Ishikawa (cell line): ENCODE data around the gene ZNF627.

Source experiments
- CEBPB ChIP-seq: IDR thresholded peaks from 2 replicates; pipeline ENCODE4 v1.6.1; 2012
- CREB1 ChIP-seq: IDR thresholded peaks from 2 replicates; pipeline ENCODE4 v1.6.1; 2012; ENCODE audit warnings: low read depth
- EGR1 ChIP-seq: IDR thresholded peaks from 2 replicates; pipeline ENCODE4 v1.6.1; 2012
- EP300 ChIP-seq: IDR thresholded peaks from 2 replicates; pipeline ENCODE4 v1.6.1; 2012; ENCODE audit warnings: borderline replicate concordance
- FOXM1 ChIP-seq: IDR thresholded peaks from 2 replicates; pipeline ENCODE4 v1.6.1; 2012; ENCODE audit warnings: low read depth, borderline replicate concordance
- MAX ChIP-seq: IDR thresholded peaks from 2 replicates; pipeline ENCODE4 v1.6.1; 2012
- NFIC ChIP-seq: IDR thresholded peaks from 2 replicates; pipeline ENCODE4 v1.6.1; 2012
- RAD21 ChIP-seq: IDR thresholded peaks from 2 replicates; pipeline ENCODE4 v1.6.1; 2012; ENCODE audit warnings: low read depth
- TAF1 ChIP-seq: IDR thresholded peaks from 2 replicates; pipeline ENCODE4 v1.6.1; 2012; ENCODE audit warnings: low read depth, mild to moderate bottlenecking
- TCF12 ChIP-seq: IDR thresholded peaks from 2 replicates; pipeline ENCODE4 v1.6.1; 2012; ENCODE audit warnings: low read depth
- TEAD4 ChIP-seq: IDR thresholded peaks from 2 replicates; pipeline ENCODE4 v1.6.1; 2012
- USF1 ChIP-seq: IDR thresholded peaks from 2 replicates; pipeline ENCODE4 v1.6.1; 2012
- YY1 ChIP-seq: IDR thresholded peaks from 2 replicates; pipeline ENCODE4 v1.6.1; 2012; ENCODE audit warnings: low read depth
- ZBTB7A ChIP-seq: IDR thresholded peaks from 2 replicates; pipeline ENCODE4 v1.6.1; 2012; ENCODE audit warnings: low read depth
- TF ChIP-seq, protein P1 (sequence below): IDR thresholded peaks from 2 replicates; pipeline ENCODE4 v1.6.1; 2012; ENCODE audit warnings: low read depth, mild to moderate bottlenecking

ZNF627 gene

DNA sequence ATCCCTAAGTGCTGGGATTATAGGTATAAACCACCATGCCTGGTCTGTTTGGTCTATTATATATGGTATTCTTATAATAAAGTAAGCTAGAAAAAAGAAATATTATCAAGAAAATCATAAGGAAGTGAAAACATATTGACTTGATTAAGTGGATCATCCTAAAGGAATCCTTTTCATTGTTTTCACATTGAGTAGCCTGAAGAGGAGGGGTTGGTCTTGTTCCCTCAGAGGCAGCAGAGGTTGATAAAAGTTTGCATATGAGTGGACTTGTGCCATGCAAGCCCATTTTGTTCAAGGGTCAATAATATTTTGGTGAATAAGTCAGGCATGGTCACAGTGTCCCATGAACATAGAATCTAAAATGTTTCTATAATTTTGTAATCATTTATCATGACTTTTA lies 52.7 kb downstream of the ZNF627 start:
- TF ChIP-seq RAD21 (no peak), YY1 (no peak), TAF1 (no peak), EGR1 (no peak), EP300 (no peak), USF1 (no peak), NFIC (no peak), MAX (no peak), FOXM1 (no peak), CREB1 (no peak), ZBTB7A (no peak), TEAD4 (no peak), CEBPB (no peak), TCF12 (no peak)
- TF ChIP-seq, protein P1, sequence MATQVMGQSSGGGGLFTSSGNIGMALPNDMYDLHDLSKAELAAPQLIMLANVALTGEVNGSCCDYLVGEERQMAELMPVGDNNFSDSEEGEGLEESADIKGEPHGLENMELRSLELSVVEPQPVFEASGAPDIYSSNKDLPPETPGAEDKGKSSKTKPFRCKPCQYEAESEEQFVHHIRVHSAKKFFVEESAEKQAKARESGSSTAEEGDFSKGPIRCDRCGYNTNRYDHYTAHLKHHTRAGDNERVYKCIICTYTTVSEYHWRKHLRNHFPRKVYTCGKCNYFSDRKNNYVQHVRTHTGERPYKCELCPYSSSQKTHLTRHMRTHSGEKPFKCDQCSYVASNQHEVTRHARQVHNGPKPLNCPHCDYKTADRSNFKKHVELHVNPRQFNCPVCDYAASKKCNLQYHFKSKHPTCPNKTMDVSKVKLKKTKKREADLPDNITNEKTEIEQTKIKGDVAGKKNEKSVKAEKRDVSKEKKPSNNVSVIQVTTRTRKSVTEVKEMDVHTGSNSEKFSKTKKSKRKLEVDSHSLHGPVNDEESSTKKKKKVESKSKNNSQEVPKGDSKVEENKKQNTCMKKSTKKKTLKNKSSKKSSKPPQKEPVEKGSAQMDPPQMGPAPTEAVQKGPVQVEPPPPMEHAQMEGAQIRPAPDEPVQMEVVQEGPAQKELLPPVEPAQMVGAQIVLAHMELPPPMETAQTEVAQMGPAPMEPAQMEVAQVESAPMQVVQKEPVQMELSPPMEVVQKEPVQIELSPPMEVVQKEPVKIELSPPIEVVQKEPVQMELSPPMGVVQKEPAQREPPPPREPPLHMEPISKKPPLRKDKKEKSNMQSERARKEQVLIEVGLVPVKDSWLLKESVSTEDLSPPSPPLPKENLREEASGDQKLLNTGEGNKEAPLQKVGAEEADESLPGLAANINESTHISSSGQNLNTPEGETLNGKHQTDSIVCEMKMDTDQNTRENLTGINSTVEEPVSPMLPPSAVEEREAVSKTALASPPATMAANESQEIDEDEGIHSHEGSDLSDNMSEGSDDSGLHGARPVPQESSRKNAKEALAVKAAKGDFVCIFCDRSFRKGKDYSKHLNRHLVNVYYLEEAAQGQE: no peak

GRCh38 chr19:11651062-11651461 lies 53.8 kb downstream of the ZNF627 start:
- TF ChIP-seq YY1 (no peak), TCF12 (no peak), CREB1 (no peak), EGR1 (no peak), FOXM1 (no peak), RAD21 (no peak), USF1 (no peak), ZBTB7A (no peak), MAX (no peak), TAF1 (no peak), NFIC (no peak), TEAD4 (no peak), CEBPB (no peak), EP300 (no peak)
- TF ChIP-seq, protein P1: no peak

- TF ChIP-seq TEAD4 (no peak), TAF1 (no peak), FOXM1 (no peak), CEBPB (no peak), TCF12 (no peak), RAD21 (no peak), MAX (no peak), ZBTB7A (no peak), EP300 (no peak), CREB1 (no peak), USF1 (no peak), EGR1 (no peak), NFIC (no peak), YY1 (no peak)
- TF ChIP-seq, protein P1: no peak
Measured at GRCh38 chr19:11652056-11652455, 54.8 kb downstream of the ZNF627 start.

DNA sequence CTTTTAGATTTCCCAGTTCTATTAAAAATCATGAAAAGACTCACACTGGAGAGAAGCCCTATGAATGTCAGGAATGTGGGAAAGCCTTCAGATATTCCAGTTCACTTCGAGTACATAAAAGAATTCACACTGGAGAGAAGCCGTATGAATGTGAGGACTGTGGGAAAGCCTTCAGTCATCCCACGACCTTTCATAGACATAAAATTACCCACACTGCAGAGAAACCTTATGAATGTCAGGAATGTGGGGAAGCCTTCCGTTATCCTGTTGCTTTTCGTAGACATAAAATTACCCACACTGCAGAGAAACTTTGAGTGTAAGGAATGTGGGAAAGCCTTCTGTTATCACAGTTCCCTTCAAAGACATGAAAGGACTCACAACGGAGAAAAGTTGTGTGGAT lies 55.2 kb downstream of the ZNF627 start:
- TF ChIP-seq TEAD4 (no peak), EP300 (no peak), EGR1 (no peak), CEBPB (no peak), NFIC (no peak), USF1 (no peak), MAX (no peak), CREB1 (no peak), TCF12 (no peak), YY1 (no peak), ZBTB7A (no peak), FOXM1 (no peak), TAF1 (no peak), RAD21 (no peak)
- TF ChIP-seq, protein P1: no peak
